ENCODE data around the gene ELMO3. TPM values are rescaled to one million over a fixed set of nuclear protein-coding genes. Genes with fewer than 3 reads are reported as not detected.

The ELMO3 gene
- total and polyA plus RNA-seq, 2 of the 13 experiments (the other 11 are each of a cell fraction or from before 2014, with no cell fraction given), result 2.6 to 4.0 TPM

DNA sequence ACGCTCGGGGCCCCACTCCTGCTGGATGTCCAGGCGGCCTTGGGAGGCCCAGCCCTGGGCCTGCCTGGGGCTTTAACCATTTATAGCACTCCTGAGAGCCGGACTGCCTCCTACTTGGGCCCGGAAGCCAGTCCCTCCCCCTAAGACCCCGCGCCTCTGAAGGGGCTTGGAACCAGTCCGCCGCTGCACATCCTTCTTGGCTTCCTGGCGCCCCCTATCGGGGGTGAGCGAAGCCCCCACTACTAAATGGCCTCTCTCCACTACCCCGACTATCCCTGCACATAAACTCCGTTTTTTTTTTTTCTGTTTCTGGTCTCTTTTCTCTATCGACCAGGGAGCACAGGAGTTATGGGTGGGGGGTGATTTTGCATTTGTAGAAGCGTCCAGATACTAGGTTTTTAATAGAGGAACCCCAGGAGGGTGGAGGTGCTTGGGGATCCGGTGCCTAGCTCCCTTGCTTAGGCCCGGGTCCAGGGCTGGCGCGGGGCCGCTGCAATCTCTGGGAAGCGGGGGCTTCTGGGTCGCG, 29.2 kb upstream of the ELMO3 start (continued):
- TF ChIP-seq, protein P1, sequence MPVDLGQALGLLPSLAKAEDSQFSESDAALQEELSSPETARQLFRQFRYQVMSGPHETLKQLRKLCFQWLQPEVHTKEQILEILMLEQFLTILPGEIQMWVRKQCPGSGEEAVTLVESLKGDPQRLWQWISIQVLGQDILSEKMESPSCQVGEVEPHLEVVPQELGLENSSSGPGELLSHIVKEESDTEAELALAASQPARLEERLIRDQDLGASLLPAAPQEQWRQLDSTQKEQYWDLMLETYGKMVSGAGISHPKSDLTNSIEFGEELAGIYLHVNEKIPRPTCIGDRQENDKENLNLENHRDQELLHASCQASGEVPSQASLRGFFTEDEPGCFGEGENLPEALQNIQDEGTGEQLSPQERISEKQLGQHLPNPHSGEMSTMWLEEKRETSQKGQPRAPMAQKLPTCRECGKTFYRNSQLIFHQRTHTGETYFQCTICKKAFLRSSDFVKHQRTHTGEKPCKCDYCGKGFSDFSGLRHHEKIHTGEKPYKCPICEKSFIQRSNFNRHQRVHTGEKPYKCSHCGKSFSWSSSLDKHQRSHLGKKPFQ (CRISPR knock-in tag; IDR thresholded peaks at IDR 0.05; ENCODE audit: insufficient replicate concordance), result no peak
- TF ChIP-seq, protein P2, sequence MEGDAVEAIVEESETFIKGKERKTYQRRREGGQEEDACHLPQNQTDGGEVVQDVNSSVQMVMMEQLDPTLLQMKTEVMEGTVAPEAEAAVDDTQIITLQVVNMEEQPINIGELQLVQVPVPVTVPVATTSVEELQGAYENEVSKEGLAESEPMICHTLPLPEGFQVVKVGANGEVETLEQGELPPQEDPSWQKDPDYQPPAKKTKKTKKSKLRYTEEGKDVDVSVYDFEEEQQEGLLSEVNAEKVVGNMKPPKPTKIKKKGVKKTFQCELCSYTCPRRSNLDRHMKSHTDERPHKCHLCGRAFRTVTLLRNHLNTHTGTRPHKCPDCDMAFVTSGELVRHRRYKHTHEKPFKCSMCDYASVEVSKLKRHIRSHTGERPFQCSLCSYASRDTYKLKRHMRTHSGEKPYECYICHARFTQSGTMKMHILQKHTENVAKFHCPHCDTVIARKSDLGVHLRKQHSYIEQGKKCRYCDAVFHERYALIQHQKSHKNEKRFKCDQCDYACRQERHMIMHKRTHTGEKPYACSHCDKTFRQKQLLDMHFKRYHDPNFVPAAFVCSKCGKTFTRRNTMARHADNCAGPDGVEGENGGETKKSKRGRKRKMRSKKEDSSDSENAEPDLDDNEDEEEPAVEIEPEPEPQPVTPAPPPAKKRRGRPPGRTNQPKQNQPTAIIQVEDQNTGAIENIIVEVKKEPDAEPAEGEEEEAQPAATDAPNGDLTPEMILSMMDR (CRISPR knock-in tag; IDR thresholded peaks at IDR 0.05), result peak; percentile 77
- TF ChIP-seq, protein P3, sequence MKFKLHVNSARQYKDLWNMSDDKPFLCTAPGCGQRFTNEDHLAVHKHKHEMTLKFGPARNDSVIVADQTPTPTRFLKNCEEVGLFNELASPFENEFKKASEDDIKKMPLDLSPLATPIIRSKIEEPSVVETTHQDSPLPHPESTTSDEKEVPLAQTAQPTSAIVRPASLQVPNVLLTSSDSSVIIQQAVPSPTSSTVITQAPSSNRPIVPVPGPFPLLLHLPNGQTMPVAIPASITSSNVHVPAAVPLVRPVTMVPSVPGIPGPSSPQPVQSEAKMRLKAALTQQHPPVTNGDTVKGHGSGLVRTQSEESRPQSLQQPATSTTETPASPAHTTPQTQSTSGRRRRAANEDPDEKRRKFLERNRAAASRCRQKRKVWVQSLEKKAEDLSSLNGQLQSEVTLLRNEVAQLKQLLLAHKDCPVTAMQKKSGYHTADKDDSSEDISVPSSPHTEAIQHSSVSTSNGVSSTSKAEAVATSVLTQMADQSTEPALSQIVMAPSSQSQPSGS (CRISPR knock-in tag; IDR thresholded peaks at IDR 0.05), result no peak
- TF ChIP-seq SAFB2 (CRISPR knock-in tag; IDR thresholded peaks at IDR 0.05; ENCODE audit: borderline replicate concordance, low read depth) (no peak), ZNF224 (CRISPR knock-in tag; IDR thresholded peaks at IDR 0.05) (no peak), ZFP41 (CRISPR knock-in tag; IDR thresholded peaks at IDR 0.05; ENCODE audit: borderline replicate concordance) (no peak), PRPF4 (IDR thresholded peaks at IDR 0.05; ENCODE audit: low read depth, low read length, poor library complexity, severe bottlenecking) (no peak), GABPA (IDR thresholded peaks at IDR 0.05; ENCODE audit: low read depth, low read length) (no peak), GABPA (CRISPR knock-in tag; IDR thresholded peaks at IDR 0.05; ENCODE audit: low read depth) (no peak), SMC3 (IDR thresholded peaks at IDR 0.05; ENCODE audit: low read length) (peak; percentile 23; the same call in 1 of the 2 replicates), HDAC6 (IDR thresholded peaks at IDR 0.05; ENCODE audit: low read depth, low read length) (no peak), EP300 (IDR thresholded peaks at IDR 0.05; ENCODE audit: low read depth in 2 of 2, low read length in 2 of 2) (no peak), EP300 (CRISPR knock-in tag; IDR thresholded peaks at IDR 0.05; ENCODE audit: borderline replicate concordance) (no peak; the same call in 1 of the 2 replicates), SMARCE1 (IDR thresholded peaks at IDR 0.05; ENCODE audit: borderline replicate concordance) (no peak), ZNF251 (CRISPR knock-in tag; IDR thresholded peaks at IDR 0.05) (no peak), ZNF451 (CRISPR knock-in tag; IDR thresholded peaks at IDR 0.05) (no peak), LRRFIP1 (CRISPR knock-in tag; conservative IDR thresholded peaks at IDR 0.05) (no peak), ZNF569 (CRISPR knock-in tag; IDR thresholded peaks at IDR 0.05; ENCODE audit: borderline replicate concordance) (no peak), ZNF317 (CRISPR knock-in tag; IDR thresholded peaks at IDR 0.05) (peak; percentile 18; the same call in 1 of the 2 replicates)

Measured in HepG2 (cell line).